ENCODE results near the gene EIF4E2.

- TF ChIP-seq CTCF (IDR thresholded peaks at IDR 0.05; ENCODE audit: insufficient read depth, low read depth, low read length): no peak
- TF ChIP-seq EZH2 (IDR thresholded peaks at IDR 0.05; ENCODE audit: insufficient read depth, low read length): no peak
These were observed 24.4 kb downstream of the EIF4E2 start for GRCh38 chr2:232574674-232575403.

Measured in astrocyte (in vitro differentiated cells and primary cell).